ENCODE data around the gene CFAP46. TPM values are rescaled to one million over a fixed set of nuclear protein-coding genes. Genes with fewer than 3 reads are reported as not detected.

CFAP46 gene
- polyA plus RNA-seq, 3 donors, result 0.07 TPM; not detected in 2

DNA sequence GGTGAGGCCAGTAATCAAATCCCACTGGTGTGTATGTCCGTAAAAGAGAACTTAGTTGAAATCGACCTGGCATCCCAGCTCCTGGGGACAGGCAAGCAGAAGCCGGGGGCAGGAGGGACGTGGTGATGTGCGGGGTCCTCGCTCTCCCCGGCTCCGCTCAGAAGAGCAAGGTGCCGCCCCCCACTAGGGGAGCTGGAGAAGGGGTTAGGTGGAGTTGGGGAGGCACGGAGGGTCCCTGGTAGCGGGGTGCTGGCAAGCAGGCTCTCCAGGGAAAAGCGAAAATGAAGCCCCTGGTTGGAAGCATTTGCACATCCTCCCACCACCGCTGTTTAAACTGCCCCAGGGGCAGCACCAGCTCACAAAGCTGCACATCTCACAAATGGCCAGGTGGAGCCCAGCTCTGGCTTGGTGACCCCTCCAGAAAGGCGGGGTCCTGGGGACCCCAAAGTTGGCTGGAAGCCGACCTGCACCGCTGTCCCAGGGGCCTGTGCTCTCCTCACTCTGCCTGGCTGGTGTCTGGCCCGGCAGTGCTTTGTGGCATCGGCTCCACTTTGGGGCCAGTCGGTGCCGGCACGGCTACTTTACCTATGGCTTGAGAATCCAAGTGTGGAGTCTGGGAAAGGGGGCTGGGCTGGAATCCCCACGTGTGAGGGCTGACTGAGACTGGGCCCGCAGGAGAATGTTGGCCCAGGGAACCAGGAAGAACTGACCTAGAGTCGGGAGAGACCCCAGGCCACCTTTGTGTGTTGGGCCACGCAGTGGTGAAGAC, 2.9 kb upstream of the CFAP46 start:
- peaks cover 30 to 55% (median 46%) of the 10 kb centered on the region in 3 donors for H3K27me3 Mint-ChIP-seq (ENCODE audit: low read depth in 3 of 3)

DNA sequence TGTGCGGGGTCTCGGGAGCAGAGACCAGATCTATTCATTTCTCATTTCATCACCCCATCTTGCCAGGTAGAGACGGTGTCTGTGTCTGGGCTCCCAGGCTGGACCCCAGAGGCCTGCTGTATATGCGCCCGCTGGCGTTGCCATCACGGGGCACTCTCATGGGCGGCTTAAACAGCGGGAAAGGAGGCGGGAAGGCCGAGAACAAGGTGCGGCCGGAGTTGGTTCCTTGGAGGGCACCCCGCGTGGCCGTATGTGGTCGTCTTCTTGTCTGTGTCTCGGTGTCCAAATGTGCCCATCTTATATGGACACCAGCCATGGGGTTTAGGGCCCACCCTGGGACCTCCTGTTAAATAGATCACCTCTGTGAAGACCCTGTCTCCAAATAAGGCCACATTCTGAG, 2.1 kb upstream of the CFAP46 start:
- Histone ChIP-seq H3K9me3 (replicated peaks in 1 of 2; ENCODE audit: control insufficient read depth in 1 of 2, insufficient read depth in 1 of 2, low read length in 2 of 2) (peaks cover 0 to 8% of the 10 kb centered on the region in 2 donors), H3K4me3 (replicated peaks in 1 of 3; ENCODE audit: low read depth in 2 of 3, low read length in 3 of 3) (no peak overlapping the region), H2AFZ (ENCODE audit: insufficient read depth, low read depth, low read length, poor library complexity, severe bottlenecking) (no peak overlapping the region), H3K27ac (ENCODE audit: low read depth in 1 of 2, low read length in 2 of 2) (no peak overlapping the region), H3K4me1 (ENCODE audit: control insufficient read depth in 1 of 2, insufficient read depth in 2 of 2, low read length in 2 of 2) (peaks cover 0 to 6% of the 10 kb centered on the region in 2 donors), H3K36me3 (replicated peaks in 1 of 2; ENCODE audit: control insufficient read depth in 1 of 2, insufficient read depth in 2 of 2, low read length in 2 of 2) (no peaks in the 10 kb centered on the region), H3K4me2 (replicated peaks; ENCODE audit: extremely low read depth, low read length, poor library complexity, severe bottlenecking) (no peak overlapping the region), H3K27me3 (ENCODE audit: control insufficient read depth in 2 of 2, insufficient read depth in 2 of 2, low read length in 2 of 2) (peaks cover 12 to 42% of the 10 kb centered on the region in 2 donors), H3K9ac (ENCODE audit: insufficient read depth, low read length, poor library complexity, severe bottlenecking) (no peak overlapping the region), H4K20me1 (ENCODE audit: insufficient read depth, low read length) (no peaks in the 10 kb centered on the region), H3K79me2 (ENCODE audit: insufficient read depth, low read length) (no peaks in the 10 kb centered on the region)
- H3K4me3 Mint-ChIP-seq, result no peak overlapping the region
- intact Hi-C loops (cut with micrococcal nuclease), result loop anchor here in 1 of 2 donors (5.0 kb wide), 1 partner anchor 373 kb away; no protein-coding TSS in a partner anchor
- peaks cover 3 to 6% of the 10 kb centered on the region in 2 donors for H3K36me3 Mint-ChIP-seq
- H3K4me1 Mint-ChIP-seq, result peaks cover 5% of the 10 kb centered on the region
- WGBS (ENCODE audit: insufficient coverage), result 98% methylated on average over 17 of the region's 18 CpGs
- H3K27me3 Mint-ChIP-seq (ENCODE audit: low read depth in 3 of 3), result peaks cover 33 to 55% (median 44%) of the 10 kb centered on the region in 3 donors
- no peak overlapping the region for H3K27ac Mint-ChIP-seq
- TF ChIP-seq, protein P1, sequence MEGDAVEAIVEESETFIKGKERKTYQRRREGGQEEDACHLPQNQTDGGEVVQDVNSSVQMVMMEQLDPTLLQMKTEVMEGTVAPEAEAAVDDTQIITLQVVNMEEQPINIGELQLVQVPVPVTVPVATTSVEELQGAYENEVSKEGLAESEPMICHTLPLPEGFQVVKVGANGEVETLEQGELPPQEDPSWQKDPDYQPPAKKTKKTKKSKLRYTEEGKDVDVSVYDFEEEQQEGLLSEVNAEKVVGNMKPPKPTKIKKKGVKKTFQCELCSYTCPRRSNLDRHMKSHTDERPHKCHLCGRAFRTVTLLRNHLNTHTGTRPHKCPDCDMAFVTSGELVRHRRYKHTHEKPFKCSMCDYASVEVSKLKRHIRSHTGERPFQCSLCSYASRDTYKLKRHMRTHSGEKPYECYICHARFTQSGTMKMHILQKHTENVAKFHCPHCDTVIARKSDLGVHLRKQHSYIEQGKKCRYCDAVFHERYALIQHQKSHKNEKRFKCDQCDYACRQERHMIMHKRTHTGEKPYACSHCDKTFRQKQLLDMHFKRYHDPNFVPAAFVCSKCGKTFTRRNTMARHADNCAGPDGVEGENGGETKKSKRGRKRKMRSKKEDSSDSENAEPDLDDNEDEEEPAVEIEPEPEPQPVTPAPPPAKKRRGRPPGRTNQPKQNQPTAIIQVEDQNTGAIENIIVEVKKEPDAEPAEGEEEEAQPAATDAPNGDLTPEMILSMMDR (IDR thresholded peaks at IDR 0.05), result no peak
- DNase-seq, result no peak
- H3K9me3 Mint-ChIP-seq, result peaks cover 0 to 7% (median 3%) of the 10 kb centered on the region in 7 donors

More for the DNA sequence above, 2.9 kb upstream of the CFAP46 start:
- H3K27ac ChIP-seq (ENCODE audit: low read depth in 1 of 2, low read length in 2 of 2), result no peak overlapping the region
- TF ChIP-seq, protein P1 (IDR thresholded peaks at IDR 0.05), result no peak
- no peak overlapping the region for H2AFZ ChIP-seq (ENCODE audit: insufficient read depth, low read depth, low read length, poor library complexity, severe bottlenecking)
- peaks cover 0 to 6% of the 10 kb centered on the region in 2 donors for H3K4me1 ChIP-seq (ENCODE audit: control insufficient read depth in 1 of 2, insufficient read depth in 2 of 2, low read length in 2 of 2)
- no peak overlapping the region for H3K4me2 ChIP-seq (replicated peaks; ENCODE audit: extremely low read depth, low read length, poor library complexity, severe bottlenecking)
- Mint-ChIP-seq H3K36me3 (peaks cover 3 to 6% of the 10 kb centered on the region in 2 donors), H3K27ac (no peak overlapping the region), H3K4me3 (no peak overlapping the region), H3K4me1 (peaks cover 9% of the 10 kb centered on the region), H3K9me3 (peaks cover 0 to 7% (median 3%) of the 10 kb centered on the region in 7 donors)
- no peak for DNase-seq
- 87% methylated on average over 24 of the region's 25 CpGs for WGBS (ENCODE audit: insufficient coverage)
- no peaks in the 10 kb centered on the region for H3K79me2 ChIP-seq (ENCODE audit: insufficient read depth, low read length)
- H3K4me3 ChIP-seq (replicated peaks in 1 of 3; ENCODE audit: low read depth in 2 of 3, low read length in 3 of 3), result no peak overlapping the region
- no peak overlapping the region for H3K9ac ChIP-seq (ENCODE audit: insufficient read depth, low read length, poor library complexity, severe bottlenecking)
- no peaks in the 10 kb centered on the region for H3K36me3 ChIP-seq (replicated peaks in 1 of 2; ENCODE audit: control insufficient read depth in 1 of 2, insufficient read depth in 2 of 2, low read length in 2 of 2)
- peaks cover 0 to 8% of the 10 kb centered on the region in 2 donors for H3K9me3 ChIP-seq (replicated peaks in 1 of 2; ENCODE audit: control insufficient read depth in 1 of 2, insufficient read depth in 1 of 2, low read length in 2 of 2)
- intact Hi-C loops (cut with micrococcal nuclease), result no loop called here
- H3K27me3 ChIP-seq (ENCODE audit: control insufficient read depth in 2 of 2, insufficient read depth in 2 of 2, low read length in 2 of 2), result peaks cover 12 to 40% of the 10 kb centered on the region in 2 donors
- no peaks in the 10 kb centered on the region for H4K20me1 ChIP-seq (ENCODE audit: insufficient read depth, low read length)

Measured in CD14-positive monocyte (primary cell).